CD4-positive, alpha-beta T cell (primary cell): ENCODE measurements around the gene HERC3. TPM values are rescaled to one million over a fixed set of nuclear protein-coding genes. Genes with fewer than 3 reads are reported as not detected.

Experiments
- ATAC-seq: fragments of 200-7000 bp; cut with Tn5 transposase; one replicate; pipeline ENCODE4 v1.10.0; 2022; ENCODE audit warnings: mild to moderate bottlenecking; ENCODE audit not compliant: poor library complexity
- CTCF ChIA-PET: fragments of 350-600 bp; sonication (Branson Sonifier 250); formaldehyde crosslinking; loops from one replicate; lab custom pipeline; 2021; ENCODE audit warnings: antibody characterized with exemption, inconsistent platforms; lab: Charles Lee
- POLR2A ChIA-PET: fragments of 350-600 bp; sonication (Branson Sonifier 250); formaldehyde crosslinking; loops from one replicate; lab custom pipeline; 2021; ENCODE audit warnings: antibody characterized with exemption, inconsistent platforms; lab: Charles Lee
- DNase-seq, 14 experiments: peaks; one replicate each; pipeline ENCODE4 v3.0.0-alpha.2; 2013 to 2020; ENCODE audit warnings: mixed read lengths in 2 of 14
- H3K27ac ChIP-seq, 2 donors: one replicate each; pipeline versions ENCODE4 v1.5.1 to v1.7.0; 2013; ENCODE audit warnings: low read length in 2 of 2, low read depth in 1 of 2, mild to moderate bottlenecking in 1 of 2
- H3K27me3 ChIP-seq, 2 experiments: 1 replicate in 1 of 2; 2 replicates in 1 of 2; pipeline versions ENCODE4 v1.6.1 to v1.7.0; 2013; ENCODE audit warnings: low read length in 2 of 2, control low read depth in 1 of 2, mild to moderate bottlenecking in 1 of 2, moderate library complexity in 1 of 2; ENCODE audit not compliant: insufficient read depth in 2 of 2, control insufficient read depth in 1 of 2
- H3K36me3 ChIP-seq: one replicate; pipeline ENCODE4 v1.6.1; 2013; ENCODE audit warnings: low read length, control low read depth; ENCODE audit not compliant: insufficient read depth
- H3K4me1 ChIP-seq: one replicate; pipeline ENCODE4 v1.6.1; 2013; ENCODE audit warnings: low read length, control low read depth; ENCODE audit not compliant: insufficient read depth
- H3K4me3 ChIP-seq: one replicate; pipeline ENCODE4 v1.5.1; 2013; ENCODE audit warnings: mild to moderate bottlenecking, low read length, moderate library complexity
- H3K9me3 ChIP-seq, 2 experiments: 1 replicate in 1 of 2; 2 replicates in 1 of 2; pipeline versions ENCODE4 v1.6.1 to v1.7.0; 2013; ENCODE audit warnings: low read length in 2 of 2, mild to moderate bottlenecking in 2 of 2, control low read depth in 1 of 2, moderate library complexity in 1 of 2; ENCODE audit not compliant: control insufficient read depth in 1 of 2, insufficient read depth in 1 of 2
- H3K27ac Mint-ChIP-seq: one replicate; pipeline ENCODE4 v1.8.0; 2020; ENCODE audit warnings: mixed read lengths
- H3K27me3 Mint-ChIP-seq: one replicate; pipeline ENCODE4 v1.8.0; 2021; ENCODE audit warnings: mixed read lengths
- H3K36me3 Mint-ChIP-seq: one replicate; pipeline ENCODE4 v1.8.0; 2021; ENCODE audit warnings: low read depth, mixed read lengths
- H3K4me1 Mint-ChIP-seq: one replicate; pipeline ENCODE4 v1.8.0; 2021; ENCODE audit warnings: low read depth, mixed read lengths
- H3K4me3 Mint-ChIP-seq: one replicate; pipeline ENCODE4 v1.8.0; 2020; ENCODE audit warnings: mild to moderate bottlenecking, mixed read lengths
- H3K9me3 Mint-ChIP-seq: one replicate; pipeline ENCODE4 v1.8.0; 2020; ENCODE audit warnings: mixed read lengths
- intact Hi-C, 2 experiments: fragments of 100-400 bp; cut with DNase I in 1 of 2; cut with micrococcal nuclease in 1 of 2; formaldehyde crosslinking; loops; one replicate each; pipeline versions ENCODE4 v1.15.1 to v1.9.0; 2023 to 2025; cut with DNase I, micrococcal nuclease
- total RNA-seq, 174 experiments: library from RNA in 2 of 174; stranded (reverse) in 2 of 174; gene quantifications; one replicate each; pipeline ENCODE4 v1.2.3 and lab custom pipeline; 2021 to 2026
- TF ChIP-seq, protein P1 (sequence below): fragments of 200-600 bp; IDR thresholded peaks from one replicate; pipeline ENCODE4 v1.8.0; 2022; ENCODE audit warnings: antibody characterized with exemption, mild to moderate bottlenecking

The HERC3 gene
- total RNA-seq, 2 experiments from 2014 or later, result 63.1 to 66.4 TPM

DNA sequence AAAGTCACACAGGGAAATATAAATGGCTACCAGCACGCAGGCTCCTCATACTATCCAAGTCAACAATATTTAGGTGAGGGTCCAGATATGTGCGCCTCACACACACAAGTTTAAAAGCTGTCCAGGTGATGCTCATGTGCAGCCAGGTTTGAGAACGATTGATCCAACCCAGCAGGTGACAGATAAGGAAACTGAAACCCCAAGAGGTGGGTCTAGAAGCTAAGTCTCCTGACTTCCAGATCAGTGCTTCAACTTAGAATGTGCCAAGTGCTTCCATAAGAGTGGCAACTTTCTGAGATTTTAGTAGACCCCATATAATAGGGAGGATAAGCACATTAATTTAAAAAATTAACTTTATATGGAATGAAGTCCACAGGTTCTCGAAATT, 159.8 kb downstream of the HERC3 start:
- Mint-ChIP-seq H3K27ac (no peak overlapping the region), H3K27me3 (no peaks in the 10 kb centered on the region), H3K9me3 (no peaks in the 10 kb centered on the region), H3K4me1 (no peaks in the 10 kb centered on the region), H3K36me3 (peaks cover 29% of the 10 kb centered on the region), H3K4me3 (no peak overlapping the region)
- Histone ChIP-seq H3K9me3 (no peaks in the 10 kb centered on the region), H3K36me3 (peaks cover 31% of the 10 kb centered on the region), H3K27me3 (no peaks in the 10 kb centered on the region), H3K4me1 (no peaks in the 10 kb centered on the region), H3K27ac (no peak overlapping the region), H3K4me3 (no peak overlapping the region)
- ATAC-seq (no peak), DNase-seq (no peak)
- ChIA-PET CTCF (no interaction called here), POLR2A (no interaction called here)
- TF ChIP-seq, protein P1, sequence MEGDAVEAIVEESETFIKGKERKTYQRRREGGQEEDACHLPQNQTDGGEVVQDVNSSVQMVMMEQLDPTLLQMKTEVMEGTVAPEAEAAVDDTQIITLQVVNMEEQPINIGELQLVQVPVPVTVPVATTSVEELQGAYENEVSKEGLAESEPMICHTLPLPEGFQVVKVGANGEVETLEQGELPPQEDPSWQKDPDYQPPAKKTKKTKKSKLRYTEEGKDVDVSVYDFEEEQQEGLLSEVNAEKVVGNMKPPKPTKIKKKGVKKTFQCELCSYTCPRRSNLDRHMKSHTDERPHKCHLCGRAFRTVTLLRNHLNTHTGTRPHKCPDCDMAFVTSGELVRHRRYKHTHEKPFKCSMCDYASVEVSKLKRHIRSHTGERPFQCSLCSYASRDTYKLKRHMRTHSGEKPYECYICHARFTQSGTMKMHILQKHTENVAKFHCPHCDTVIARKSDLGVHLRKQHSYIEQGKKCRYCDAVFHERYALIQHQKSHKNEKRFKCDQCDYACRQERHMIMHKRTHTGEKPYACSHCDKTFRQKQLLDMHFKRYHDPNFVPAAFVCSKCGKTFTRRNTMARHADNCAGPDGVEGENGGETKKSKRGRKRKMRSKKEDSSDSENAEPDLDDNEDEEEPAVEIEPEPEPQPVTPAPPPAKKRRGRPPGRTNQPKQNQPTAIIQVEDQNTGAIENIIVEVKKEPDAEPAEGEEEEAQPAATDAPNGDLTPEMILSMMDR, result no peak
- intact Hi-C loops, result no loop called here

DNA sequence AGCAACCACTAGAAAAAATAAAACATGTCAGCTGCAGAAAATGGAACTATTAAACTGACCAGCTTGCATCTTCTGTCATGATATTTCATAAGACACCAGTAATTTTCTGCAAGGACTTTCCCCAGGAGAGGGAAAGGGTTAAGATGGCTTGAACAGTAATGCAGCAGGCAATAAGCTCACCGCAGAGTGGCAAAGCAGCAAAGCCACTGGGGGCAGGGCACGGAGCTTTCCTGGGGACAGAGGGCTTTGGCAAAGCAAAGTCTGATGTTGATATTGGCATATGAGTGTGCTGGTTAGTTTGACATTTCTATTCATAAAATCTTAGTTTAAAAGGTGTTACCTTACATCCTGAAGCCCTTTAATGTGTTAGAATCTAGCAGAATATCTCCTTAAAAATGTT, 160.5 kb downstream of the HERC3 start:
- H3K27ac Mint-ChIP-seq, result no peak overlapping the region
- H3K36me3 Mint-ChIP-seq, result peaks cover 27% of the 10 kb centered on the region
- no peak overlapping the region for H3K4me3 Mint-ChIP-seq
- ChIA-PET POLR2A (no interaction called here), CTCF (no interaction called here)
- TF ChIP-seq, protein P1, result no peak
- H3K27me3 ChIP-seq, result no peaks in the 10 kb centered on the region
- H3K9me3 ChIP-seq, result no peaks in the 10 kb centered on the region
- H3K4me1 ChIP-seq, result no peaks in the 10 kb centered on the region
- no peak for ATAC-seq
- peaks cover 25% of the 10 kb centered on the region for H3K36me3 ChIP-seq
- no peaks in the 10 kb centered on the region for H3K9me3 Mint-ChIP-seq
- no peak for DNase-seq
- H3K27ac ChIP-seq, result no peak overlapping the region
- no peaks in the 10 kb centered on the region for H3K27me3 Mint-ChIP-seq
- H3K4me1 Mint-ChIP-seq, result no peaks in the 10 kb centered on the region
- intact Hi-C loops, result no loop called here
- no peak overlapping the region for H3K4me3 ChIP-seq

DNA sequence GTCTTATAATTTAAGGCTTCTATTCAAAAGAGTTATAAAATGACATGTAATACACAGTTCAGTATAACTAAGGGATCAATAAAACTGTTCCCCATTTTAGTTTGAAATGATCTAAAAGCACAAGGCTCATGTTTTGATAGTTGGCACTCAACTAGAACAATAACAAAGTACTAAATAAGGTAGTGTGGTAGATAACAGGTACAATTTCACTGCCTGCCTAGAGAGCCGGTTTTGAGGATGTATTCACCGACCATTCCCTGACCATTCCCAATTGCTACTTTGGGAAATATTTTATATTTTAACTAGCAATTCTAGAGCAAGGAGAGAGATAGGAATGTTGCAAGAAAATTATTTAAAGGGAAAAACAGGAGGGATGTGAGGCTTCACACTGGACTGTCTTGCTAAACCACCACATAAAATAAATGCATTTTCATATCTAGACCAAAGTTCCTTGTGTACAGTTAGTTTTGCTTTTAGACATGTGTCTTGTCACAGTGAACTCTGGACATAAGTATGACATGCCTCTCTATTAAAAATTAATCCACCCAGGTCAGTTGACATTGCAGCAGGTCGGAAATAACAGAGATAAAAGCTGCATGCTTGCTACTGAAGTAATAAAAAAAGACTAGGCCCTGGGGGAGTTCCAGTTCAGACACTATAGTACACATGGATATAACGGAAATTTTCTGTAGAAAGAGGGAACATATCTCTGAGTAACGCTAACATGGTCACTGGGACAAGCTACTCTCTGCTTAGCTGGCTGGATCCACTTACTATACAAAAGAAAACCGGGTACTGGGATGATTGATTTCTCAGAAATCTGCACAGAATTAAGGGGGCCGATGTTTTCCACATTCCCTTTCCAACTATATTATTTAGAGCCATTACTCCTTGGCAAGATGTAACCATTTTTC, 161.6 kb downstream of the HERC3 start:
- H3K27me3 Mint-ChIP-seq, result no peaks in the 10 kb centered on the region

More for the DNA sequence above, 161.6 kb downstream of the HERC3 start:
- TF ChIP-seq, protein P1, result no peak
- Mint-ChIP-seq H3K36me3 (peaks cover 17% of the 10 kb centered on the region), H3K27ac (no peak overlapping the region), H3K4me1 (no peaks in the 10 kb centered on the region), H3K4me3 (no peak overlapping the region), H3K9me3 (no peaks in the 10 kb centered on the region)
- intact Hi-C loops, result no loop called here
- CTCF ChIA-PET, result no interaction called here
- no peak overlapping the region for H3K27ac ChIP-seq
- ATAC-seq, result no peak
- no peak for DNase-seq
- no peaks in the 10 kb centered on the region for H3K4me1 ChIP-seq
- POLR2A ChIA-PET, result no interaction called here
- no peaks in the 10 kb centered on the region for H3K9me3 ChIP-seq
- H3K27me3 ChIP-seq, result no peaks in the 10 kb centered on the region
- H3K4me3 ChIP-seq, result no peak overlapping the region
- H3K36me3 ChIP-seq, result peaks cover 25% of the 10 kb centered on the region
